SK-N-SH (cell line): Measurements from ENCODE around the gene PLAGL1. TPM values are rescaled to one million over a fixed set of nuclear protein-coding genes. Genes with fewer than 3 reads are reported as not detected.

Source experiments
- CTCF ChIA-PET: fragments of 300-600, 350-600 bp; formaldehyde crosslinking; extraction: SDS; loops from one replicate; lab custom pipeline; 2021; lab: Yijun Ruan, JAX
- POLR2A ChIA-PET: fragments of 350-600 bp; sonication (Branson Sonifier 250); formaldehyde crosslinking; extraction: SDS; loops from one replicate; lab custom pipeline; 2020; ENCODE audit warnings: antibody characterized with exemption, inconsistent platforms; lab: Yijun Ruan, JAX
- DNase-seq: peaks from one replicate; pipeline ENCODE4 v3.0.0; 2012
- H2AFZ ChIP-seq: fragments of 200-600 bp; sonication (generic); 2 replicates; pipeline ENCODE4 v1.8.1; 2016; ENCODE audit warnings: antibody characterized with exemption, mild to moderate bottlenecking, low read depth
- H3F3A ChIP-seq: fragments of 200-600 bp; sonication (generic); replicated peaks from 2 replicates; pipeline ENCODE3; 2016; ENCODE audit warnings: antibody characterized with exemption, mild to moderate bottlenecking; ENCODE audit not compliant: insufficient read depth
- H3K27ac ChIP-seq, 2 experiments: fragments of 200-500 bp in 1 of 2; fragments of 200-600 bp in 1 of 2; sonication (Bioruptor generic) in 1 of 2; sonication (generic), shearing (Covaris generic) in 1 of 2; 2 replicates each; pipeline versions ENCODE4 v1.5.1 to v1.6.1; 2014 to 2016; ENCODE audit warnings: low read depth in 2 of 2, inconsistent platforms in 1 of 2, low read length in 1 of 2, mild to moderate bottlenecking in 1 of 2, mixed read lengths in 1 of 2
- H3K27me3 ChIP-seq: fragments of 200-600 bp; sonication (generic), shearing (Covaris generic); 2 replicates; pipeline ENCODE4 v1.6.1; 2016; ENCODE audit warnings: mixed run types; ENCODE audit not compliant: insufficient read depth
- H3K36me3 ChIP-seq, 2 experiments: fragments of 200-500 bp in 1 of 2; fragments of 200-600 bp in 1 of 2; sonication (Bioruptor generic) in 1 of 2; sonication (generic) in 1 of 2; replicated peaks in 1 of 2; 2 replicates each; pipeline versions ENCODE3 to v1.5.1; 2014 to 2016; ENCODE audit warnings: low read length in 1 of 2, mild to moderate bottlenecking in 1 of 2; ENCODE audit not compliant: insufficient read depth in 2 of 2, control insufficient read depth in 1 of 2
- H3K4me1 ChIP-seq, 2 experiments: fragments of 200-500 bp in 1 of 2; fragments of 200-600 bp in 1 of 2; sonication (Bioruptor generic) in 1 of 2; sonication (generic), shearing (Covaris generic) in 1 of 2; 2 replicates each; pipeline versions ENCODE4 v1.5.1 to v1.6.1; 2014 to 2016; ENCODE audit warnings: low read depth in 1 of 2, low read length in 1 of 2, mixed run types in 1 of 2; ENCODE audit not compliant: insufficient read depth in 2 of 2, control insufficient read depth in 1 of 2
- H3K4me2 ChIP-seq: fragments of 200-600 bp; sonication (generic), shearing (Covaris generic); 2 replicates; pipeline ENCODE4 v1.6.1; 2017; ENCODE audit warnings: mixed run types
- H3K4me3 ChIP-seq, 2 experiments: fragments of 200-500 bp in 1 of 2; fragments of 200-600 bp in 1 of 2; sonication (Bioruptor generic) in 1 of 2; sonication (generic), shearing (Covaris generic) in 1 of 2; 2 replicates each; pipeline versions ENCODE4 v1.5.1 to v1.8.1; 2014 to 2016; ENCODE audit warnings: low read depth in 2 of 2, inconsistent platforms in 1 of 2, low read length in 1 of 2, mild to moderate bottlenecking in 1 of 2, mixed read lengths in 1 of 2, moderate library complexity in 1 of 2
- H3K79me2 ChIP-seq: fragments of 200-600 bp; sonication (generic); 2 replicates; pipeline ENCODE4 v1.8.1; 2017; ENCODE audit warnings: mild to moderate bottlenecking; ENCODE audit not compliant: insufficient read depth
- H3K9ac ChIP-seq: fragments of 200-600 bp; sonication (generic); 2 replicates; pipeline ENCODE4 v1.6.1; 2017; ENCODE audit warnings: mixed run types
- H3K9me2 ChIP-seq: fragments of 200-600 bp; sonication (generic); 2 replicates; pipeline ENCODE4 v1.6.1; 2017; ENCODE audit warnings: mixed run types
- H3K9me3 ChIP-seq: fragments of 200-600 bp; sonication (generic); 2 replicates; pipeline ENCODE4 v1.6.1; 2017; ENCODE audit warnings: mixed run types, mild to moderate bottlenecking, moderate library complexity
- H4K20me1 ChIP-seq: fragments of 200-600 bp; sonication (generic); 2 replicates; pipeline ENCODE4 v1.6.1; 2017; ENCODE audit warnings: mild to moderate bottlenecking, mixed run types; ENCODE audit not compliant: insufficient read depth
- FOSL2 ChIP-seq: IDR thresholded peaks from 2 replicates; pipeline ENCODE4 v1.4.0; 2012; ENCODE audit warnings: low read depth, mild to moderate bottlenecking, moderate library complexity, borderline replicate concordance
- MXI1 ChIP-seq: IDR thresholded peaks from 2 replicates; pipeline ENCODE4 v1.6.1; 2012; ENCODE audit warnings: mild to moderate bottlenecking, low read depth, low read length, improper control_type of control experiment
- NFIC ChIP-seq: IDR thresholded peaks from 2 replicates; pipeline ENCODE4 v1.4.0; 2012; ENCODE audit warnings: borderline replicate concordance
- NRF1 ChIP-seq: IDR thresholded peaks from 2 replicates; pipeline ENCODE4 v1.6.1; 2012; ENCODE audit warnings: low read depth, mild to moderate bottlenecking, low read length
- RCOR1 ChIP-seq: fragments of 150-350 bp; IDR thresholded peaks from 2 replicates; pipeline ENCODE4 v1.6.1; 2017; ENCODE audit warnings: antibody characterized with exemption, low read length
- REST ChIP-seq: IDR thresholded peaks from 2 replicates; pipeline ENCODE4 v1.6.1; 2012; ENCODE audit warnings: mild to moderate bottlenecking, low read depth, low read length, moderate library complexity
- RFX5 ChIP-seq: IDR thresholded peaks from 2 replicates; pipeline ENCODE4 v1.6.1; 2012; ENCODE audit warnings: mild to moderate bottlenecking, improper control_type of control experiment, low read length
- SMC3 ChIP-seq: IDR thresholded peaks from 2 replicates; pipeline ENCODE4 v1.6.1; 2012; ENCODE audit warnings: low read depth, low read length, improper control_type of control experiment
- TEAD4 ChIP-seq: IDR thresholded peaks from 2 replicates; pipeline ENCODE4 v1.4.0; 2012; ENCODE audit warnings: mild to moderate bottlenecking, borderline replicate concordance; ENCODE audit not compliant: insufficient read depth
- USF2 ChIP-seq: fragments of 150-350 bp; IDR thresholded peaks from 2 replicates; pipeline ENCODE4 v1.6.1; 2017; ENCODE audit warnings: antibody characterized with exemption, low read length, low read depth, borderline replicate concordance
- ZBTB33 ChIP-seq: IDR thresholded peaks from 2 replicates; pipeline ENCODE4 v1.4.0; 2012; ENCODE audit warnings: low read depth, borderline replicate concordance
- WGBS: methylation state at CpG from one replicate; pipeline ENCODE4 v1.1.6; 2017; ENCODE audit warnings: low lambda C conversion rate; 5-methylcytosine and 5-hydroxymethylcytosine counted together
- polyA plus RNA-seq, 3 experiments: library from polyadenylated mRNA; depleted of rRNA; stranded (reverse); fragments of >200 nt; gene quantifications; 2 replicates each; pipeline ENCODE4 v1.2.3, GENCODE V29; 2012

PLAGL1 gene
- polyA plus RNA-seq, 1 of the 3 experiments (the other 2 are of a cell fraction) = 25.8 TPM

- H3K4me3 ChIP-seq = no peak overlapping the region
- H3K9me3 ChIP-seq = no peaks in the 10 kb centered on the region
- no peaks in the 10 kb centered on the region for H3K9me2 ChIP-seq
- DNase-seq = no peak
- H3K36me3 ChIP-seq = no peaks in the 10 kb centered on the region
- H3F3A ChIP-seq = no peaks in the 10 kb centered on the region
- POLR2A ChIA-PET = no interaction called here
- TF ChIP-seq ZBTB33 (no peak), USF2 (no peak), RCOR1 (no peak), TEAD4 (no peak), REST (no peak), MXI1 (no peak), RFX5 (no peak), NRF1 (no peak), SMC3 (no peak), FOSL2 (no peak), NFIC (no peak)
- H3K4me1 ChIP-seq = no peaks in the 10 kb centered on the region
- no peak overlapping the region for H2AFZ ChIP-seq
- H3K79me2 ChIP-seq = no peaks in the 10 kb centered on the region
- H3K4me2 ChIP-seq = no peak overlapping the region
- CTCF ChIA-PET = interaction anchor here (1.0 kb wide), 1 partner anchor 18 kb away, joined by 3 read pairs; no protein-coding TSS in a partner anchor
- WGBS = 14% methylated on average over 2 of the region's 2 CpGs
- H3K27ac ChIP-seq = no peak overlapping the region
- H3K9ac ChIP-seq = no peak overlapping the region
- no peaks in the 10 kb centered on the region for H4K20me1 ChIP-seq
- H3K27me3 ChIP-seq = no peaks in the 10 kb centered on the region
Observed at GRCh38 chr6:143902827-143903226, 105.2 kb downstream of the PLAGL1 start.
